A549 (cell line): ENCODE data around the gene ANTXR2.

Source experiments
- POLR2A ChIP-seq: IDR thresholded peaks from 2 replicates; pipeline ENCODE4 v1.6.1; 2012; ENCODE audit warnings: mild to moderate bottlenecking, low read length
- POLR2AphosphoS2 ChIP-seq: conservative IDR thresholded peaks from 2 replicates; pipeline ENCODE4 v1.6.1; 2012; ENCODE audit warnings: low read length, improper control_type of control experiment, inconsistent platforms
- ZFP36 ChIP-seq: fragments of 450-650 bp; IDR thresholded peaks from 2 replicates; pipeline ENCODE4 v1.6.1; 2014; ENCODE audit warnings: borderline replicate concordance; ENCODE audit not compliant: partially characterized antibody
- TF ChIP-seq, protein P1 (sequence below): fragments of >200 bp; sonication (Bioruptor Twin); formaldehyde crosslinking; IDR thresholded peaks from 3 replicates; pipeline ENCODE4 v1.5.1; 2016

DNA sequence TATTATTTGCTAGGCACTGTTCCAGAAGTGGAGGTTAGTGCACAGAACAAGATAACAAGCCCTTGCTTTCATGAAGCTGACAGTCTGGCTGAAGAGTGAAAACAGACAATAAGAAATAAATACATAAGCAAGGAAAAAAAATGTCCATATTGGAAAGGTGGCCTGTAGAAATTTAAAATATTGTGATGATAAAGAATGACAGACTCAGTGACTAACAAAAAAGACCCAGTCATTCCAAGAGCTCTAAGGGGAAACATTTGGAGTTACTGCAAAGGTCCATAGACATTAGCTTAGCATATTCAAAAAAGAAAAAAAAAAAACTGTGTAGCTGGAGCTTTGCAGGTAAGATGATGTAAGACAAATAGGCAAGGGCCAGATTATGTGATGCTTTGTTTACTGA lies 1.0 kb upstream of the ANTXR2 start:
- TF ChIP-seq POLR2A (no peak), POLR2AphosphoS2 (no peak), ZFP36 (no peak)
- TF ChIP-seq, protein P1, sequence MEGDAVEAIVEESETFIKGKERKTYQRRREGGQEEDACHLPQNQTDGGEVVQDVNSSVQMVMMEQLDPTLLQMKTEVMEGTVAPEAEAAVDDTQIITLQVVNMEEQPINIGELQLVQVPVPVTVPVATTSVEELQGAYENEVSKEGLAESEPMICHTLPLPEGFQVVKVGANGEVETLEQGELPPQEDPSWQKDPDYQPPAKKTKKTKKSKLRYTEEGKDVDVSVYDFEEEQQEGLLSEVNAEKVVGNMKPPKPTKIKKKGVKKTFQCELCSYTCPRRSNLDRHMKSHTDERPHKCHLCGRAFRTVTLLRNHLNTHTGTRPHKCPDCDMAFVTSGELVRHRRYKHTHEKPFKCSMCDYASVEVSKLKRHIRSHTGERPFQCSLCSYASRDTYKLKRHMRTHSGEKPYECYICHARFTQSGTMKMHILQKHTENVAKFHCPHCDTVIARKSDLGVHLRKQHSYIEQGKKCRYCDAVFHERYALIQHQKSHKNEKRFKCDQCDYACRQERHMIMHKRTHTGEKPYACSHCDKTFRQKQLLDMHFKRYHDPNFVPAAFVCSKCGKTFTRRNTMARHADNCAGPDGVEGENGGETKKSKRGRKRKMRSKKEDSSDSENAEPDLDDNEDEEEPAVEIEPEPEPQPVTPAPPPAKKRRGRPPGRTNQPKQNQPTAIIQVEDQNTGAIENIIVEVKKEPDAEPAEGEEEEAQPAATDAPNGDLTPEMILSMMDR, result no peak
